ENCODE results near the gene CMBL. TPM values are rescaled to one million over a fixed set of nuclear protein-coding genes. Genes with fewer than 3 reads are reported as not detected.
A peak's percentile ranks its signal among the peaks of the same experiment; 100 is the strongest.

CMBL gene
- total and polyA plus RNA-seq, 2 of the 13 experiments (the other 11 are each of a cell fraction or from before 2014, with no cell fraction given): 11.5 to 17.0 TPM

DNA sequence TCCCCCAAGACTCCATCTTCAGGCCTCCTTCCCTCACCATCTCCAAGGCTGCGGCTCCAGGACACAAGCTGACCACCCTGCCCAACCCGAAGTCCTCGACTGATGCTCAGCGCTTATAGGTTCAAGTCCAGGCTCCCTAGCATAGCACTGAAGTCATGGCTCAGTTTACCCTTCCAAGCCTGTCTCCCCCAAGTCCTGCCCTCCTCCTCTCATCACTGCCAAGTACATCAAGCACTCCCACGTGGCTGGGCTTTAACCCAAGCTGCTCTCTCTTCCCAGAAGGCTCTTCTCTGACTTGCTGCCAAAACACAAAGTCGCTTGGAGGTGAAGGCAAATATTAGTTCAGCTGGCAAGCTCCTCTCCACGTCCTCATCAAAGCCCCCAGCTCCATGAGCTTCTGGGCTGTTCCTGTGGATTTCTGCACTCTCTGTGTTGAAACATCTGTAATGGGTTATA lies 23.7 kb upstream of the CMBL start (continued):
- TF ChIP-seq YEATS4 (CRISPR knock-in tag; IDR thresholded peaks at IDR 0.05; ENCODE audit: borderline replicate concordance): 0 out of 2 replicates have a peak, but pooled peaks have one; percentile 25
- TF ChIP-seq ZNF878 (CRISPR knock-in tag; IDR thresholded peaks at IDR 0.05): 0 out of 2 replicates have a peak, but pooled peaks have one; percentile 46
- peak; percentile 66; the same call in 1 of the 2 replicates for TF ChIP-seq TARDBP (CRISPR knock-in tag; IDR thresholded peaks at IDR 0.05)
- TF ChIP-seq KLF6 (CRISPR knock-in tag; IDR thresholded peaks at IDR 0.05): 0 out of 2 replicates have a peak, but pooled peaks have one; percentile 36
- TF ChIP-seq, protein P1, sequence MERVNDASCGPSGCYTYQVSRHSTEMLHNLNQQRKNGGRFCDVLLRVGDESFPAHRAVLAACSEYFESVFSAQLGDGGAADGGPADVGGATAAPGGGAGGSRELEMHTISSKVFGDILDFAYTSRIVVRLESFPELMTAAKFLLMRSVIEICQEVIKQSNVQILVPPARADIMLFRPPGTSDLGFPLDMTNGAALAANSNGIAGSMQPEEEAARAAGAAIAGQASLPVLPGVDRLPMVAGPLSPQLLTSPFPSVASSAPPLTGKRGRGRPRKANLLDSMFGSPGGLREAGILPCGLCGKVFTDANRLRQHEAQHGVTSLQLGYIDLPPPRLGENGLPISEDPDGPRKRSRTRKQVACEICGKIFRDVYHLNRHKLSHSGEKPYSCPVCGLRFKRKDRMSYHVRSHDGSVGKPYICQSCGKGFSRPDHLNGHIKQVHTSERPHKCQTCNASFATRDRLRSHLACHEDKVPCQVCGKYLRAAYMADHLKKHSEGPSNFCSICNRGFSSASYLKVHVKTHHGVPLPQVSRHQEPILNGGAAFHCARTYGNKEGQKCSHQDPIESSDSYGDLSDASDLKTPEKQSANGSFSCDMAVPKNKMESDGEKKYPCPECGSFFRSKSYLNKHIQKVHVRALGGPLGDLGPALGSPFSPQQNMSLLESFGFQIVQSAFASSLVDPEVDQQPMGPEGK (CRISPR knock-in tag; IDR thresholded peaks at IDR 0.05): peak; percentile 65
- TF ChIP-seq CEBPB (IDR thresholded peaks at IDR 0.05; ENCODE audit: borderline replicate concordance, low read depth, low read length): peak; percentile 43; the same call in 1 of the 2 replicates
- no peak for TF ChIP-seq ZNF816 (CRISPR knock-in tag; IDR thresholded peaks at IDR 0.05; ENCODE audit: borderline replicate concordance)
- no peak for TF ChIP-seq RERE (CRISPR knock-in tag; IDR thresholded peaks at IDR 0.05; ENCODE audit: low read depth)
- TF ChIP-seq ZKSCAN8 (CRISPR knock-in tag; IDR thresholded peaks at IDR 0.05; ENCODE audit: borderline replicate concordance): peak; percentile 55; the same call in 1 of the 2 replicates
- TF ChIP-seq MXI1 (IDR thresholded peaks at IDR 0.05; ENCODE audit: borderline replicate concordance, low read depth, low read length): peak; percentile 17; the same call in 1 of the 3 replicates
- no peak for TF ChIP-seq HOXA5 (CRISPR knock-in tag; IDR thresholded peaks at IDR 0.05)
- 0 out of 2 replicates have a peak, but pooled peaks have one; percentile 31 for TF ChIP-seq ZNF556 (CRISPR knock-in tag; IDR thresholded peaks at IDR 0.05; ENCODE audit: borderline replicate concordance)
- TF ChIP-seq MLXIP (CRISPR knock-in tag; IDR thresholded peaks at IDR 0.05; ENCODE audit: borderline replicate concordance): no peak
- TF ChIP-seq ATF5 (CRISPR knock-in tag; IDR thresholded peaks at IDR 0.05; ENCODE audit: low read depth): no peak
- TF ChIP-seq NR2F6 (IDR thresholded peaks at IDR 0.05): no peak
- peak; percentile 45 for TF ChIP-seq NR2F6 (CRISPR knock-in tag; IDR thresholded peaks at IDR 0.05)
- no peak for TF ChIP-seq TCF12 (IDR thresholded peaks at IDR 0.05)
- no peak for TF ChIP-seq TCF12 (CRISPR knock-in tag; IDR thresholded peaks at IDR 0.05)

Measured in HepG2 (cell line).